HG02571 (cell line): ENCODE data around the gene CHID1.

Experiments used
- ATAC-seq: cut with Tn5 transposase; IDR thresholded peaks from one replicate; pipeline ENCODE4 v1.9.1; 2021; ENCODE audit warnings: mild to moderate bottlenecking, moderate library complexity; ENCODE audit not compliant: unreplicated experiment

The CHID1 gene

GRCh38 chr11:910044-910588 lies 494 bp downstream of the CHID1 start:
- no peak for ATAC-seq

GRCh38 chr11:909406-909805 lies 1.2 kb downstream of the CHID1 start:
- no peak for ATAC-seq

- no peak for ATAC-seq
Observed at GRCh38 chr11:908273-908672, 2.3 kb downstream of the CHID1 start.

GRCh38 chr11:907668-908067 lies 2.9 kb downstream of the CHID1 start:
- ATAC-seq = no peak

GRCh38 chr11:905952-906351 lies 4.7 kb downstream of the CHID1 start:
- ATAC-seq = no peak

DNA sequence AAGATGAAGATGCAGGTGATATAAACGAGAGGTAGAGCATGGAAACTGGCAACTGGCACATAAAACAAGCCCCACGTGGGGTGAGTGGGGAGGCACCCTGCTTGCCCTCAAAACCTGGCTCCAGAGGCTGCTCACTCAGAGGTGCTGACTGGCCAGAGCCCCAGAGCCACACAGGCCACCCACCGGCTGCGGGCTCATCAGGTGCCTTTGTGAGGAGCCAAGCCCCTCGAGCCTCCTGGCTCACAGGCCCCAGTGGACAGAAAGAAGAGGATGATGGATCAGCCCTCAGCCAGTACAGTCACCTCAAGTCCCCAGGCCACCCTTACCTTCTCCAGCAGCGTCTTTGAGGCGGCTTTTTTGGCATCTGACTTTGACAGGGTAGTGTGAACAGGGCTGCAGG lies 6.2 kb downstream of the CHID1 start:
- no peak for ATAC-seq

- ATAC-seq = no peak
Observed at GRCh38 chr11:901452-902061, 9.1 kb downstream of the CHID1 start.

- ATAC-seq = no peak
Observed at GRCh38 chr11:900545-900944, 10.1 kb downstream of the CHID1 start.

GRCh38 chr11:899724-900123 lies 10.9 kb downstream of the CHID1 start:
- no peak for ATAC-seq

DNA sequence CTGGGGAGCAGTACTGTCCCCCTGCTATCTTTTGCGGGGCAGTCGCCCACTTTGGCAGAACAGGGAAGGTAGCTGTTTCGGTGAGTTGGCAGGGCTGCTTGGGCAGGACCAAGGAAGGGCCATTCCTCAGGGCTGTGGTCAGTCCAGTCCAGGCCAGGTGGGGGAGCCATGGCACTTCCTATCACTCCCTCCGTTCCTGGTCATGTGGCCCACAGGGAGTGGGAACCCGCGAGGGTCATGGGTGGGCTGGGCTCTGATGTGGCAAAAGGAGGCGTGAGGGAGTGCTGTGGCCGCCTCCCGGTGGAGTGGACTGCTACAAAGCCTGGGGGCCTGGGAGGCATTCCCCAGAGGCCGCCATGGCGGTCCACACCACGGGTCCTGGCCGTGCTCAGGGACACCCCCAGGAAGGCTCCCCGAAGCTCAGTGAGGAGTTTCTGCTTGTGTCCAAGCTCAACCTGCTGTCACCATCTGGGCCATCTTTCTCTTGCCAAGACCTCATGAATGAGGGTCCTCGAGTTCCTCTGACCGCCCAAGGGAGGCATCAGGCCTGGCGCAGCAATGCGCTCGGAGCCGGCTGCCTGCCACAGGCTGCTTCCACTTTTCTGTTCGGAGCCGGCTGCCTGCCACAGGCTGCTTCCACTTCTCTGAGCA lies 11.9 kb downstream of the CHID1 start:
- no peak for ATAC-seq

DNA sequence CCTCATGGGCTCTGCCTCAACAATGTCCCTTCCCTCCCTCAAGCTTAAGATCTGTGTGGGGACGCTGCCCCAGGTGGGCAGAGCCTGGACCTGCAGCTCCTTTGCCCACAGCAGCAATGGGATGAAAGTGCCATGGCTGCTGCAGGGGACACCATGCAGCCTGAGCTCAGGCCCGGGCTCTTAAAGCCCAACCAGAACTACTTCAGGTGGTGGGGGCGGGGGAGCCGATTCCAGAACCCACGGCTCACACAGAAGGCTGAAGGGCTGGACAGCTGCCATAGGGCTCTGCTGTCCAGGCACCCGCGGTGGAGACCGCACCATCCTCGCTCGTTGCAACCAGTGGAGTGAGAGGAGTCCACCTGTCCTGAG lies 12.5 kb downstream of the CHID1 start:
- ATAC-seq = no peak

- ATAC-seq = no peak
Observed at GRCh38 chr11:897253-898142, 13.1 kb downstream of the CHID1 start.

- no peak for ATAC-seq
Observed at GRCh38 chr11:895331-896110, 15.1 kb downstream of the CHID1 start.

DNA sequence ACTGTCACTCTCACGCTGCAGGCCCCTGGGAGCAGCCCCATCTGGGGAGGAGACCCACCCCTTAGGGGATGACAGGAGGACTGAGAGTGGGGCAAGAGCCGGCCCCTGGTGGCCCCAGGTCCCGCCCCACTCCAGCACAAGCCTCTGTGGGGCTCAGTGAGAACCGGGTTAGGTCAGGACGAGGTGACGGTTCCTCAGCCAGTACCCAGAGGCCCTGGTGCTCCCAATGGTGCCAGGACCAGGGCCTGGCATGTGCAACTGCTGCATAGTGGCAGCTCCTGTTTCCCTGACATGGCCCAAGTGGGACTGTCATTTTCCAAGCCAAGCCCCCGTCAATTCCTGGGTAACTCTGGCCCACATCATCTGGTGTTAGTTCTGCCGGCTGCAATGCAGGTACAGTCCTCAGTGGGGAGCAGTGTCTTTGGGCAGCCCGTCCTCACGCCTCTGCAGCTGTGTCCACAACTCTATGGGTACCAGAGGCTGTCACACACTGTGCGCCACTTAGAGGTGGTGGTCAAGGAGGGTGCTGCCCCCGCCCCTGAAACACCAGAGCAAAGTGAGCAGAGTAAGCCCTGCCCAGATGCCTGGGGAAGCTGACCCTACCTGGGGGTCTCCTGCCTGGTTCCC lies 15.9 kb downstream of the CHID1 start:
- ATAC-seq = no peak

- no peak for ATAC-seq
Observed at GRCh38 chr11:893008-893654, 17.5 kb downstream of the CHID1 start.

- no peak for ATAC-seq
Observed at GRCh38 chr11:890794-891540, 19.6 kb downstream of the CHID1 start.

GRCh38 chr11:889687-890475 lies 20.7 kb downstream of the CHID1 start:
- no peak for ATAC-seq

DNA sequence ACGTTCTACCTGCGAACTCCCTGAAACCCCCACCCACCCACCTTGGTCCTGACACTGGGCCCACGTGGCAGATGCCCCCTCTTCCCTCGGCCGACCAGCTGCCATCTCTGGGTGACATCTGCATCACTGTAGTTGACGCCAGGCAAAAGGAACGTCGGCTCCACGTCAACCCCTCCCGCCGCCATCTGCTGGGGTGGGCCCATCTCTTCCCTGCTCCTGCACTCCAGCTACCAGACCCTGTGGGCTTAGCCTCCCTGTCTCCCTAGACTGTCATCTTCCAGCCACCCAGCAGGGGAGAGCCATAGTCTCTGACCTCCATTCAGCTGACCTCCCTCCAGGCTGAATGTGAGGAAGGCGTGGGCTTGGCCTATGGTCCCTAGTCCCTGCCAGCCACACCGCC lies 21.4 kb downstream of the CHID1 start:
- no peak for ATAC-seq
